Measurements from ENCODE around the gene SEL1L2.

The SEL1L2 gene

DNA sequence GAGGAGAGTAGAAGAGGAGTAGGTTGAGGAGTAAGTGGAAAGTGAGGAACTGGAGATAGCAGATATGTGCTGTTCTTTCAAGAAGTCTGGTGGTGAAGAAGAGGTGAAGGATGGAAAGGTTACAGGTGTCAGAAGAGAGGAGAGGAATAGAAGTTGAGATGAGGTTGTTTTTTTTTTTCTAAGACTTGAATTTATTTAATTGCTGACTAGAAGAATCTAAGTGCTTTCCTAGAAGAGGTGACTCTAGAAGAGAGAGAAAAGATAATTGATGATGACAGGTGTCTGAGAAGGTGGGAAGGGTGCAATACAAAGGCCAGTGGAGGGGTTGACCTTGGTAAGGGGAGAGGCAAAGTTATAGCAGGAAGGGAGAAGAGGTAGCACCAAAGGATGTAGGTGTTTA, 180.0 kb downstream of the SEL1L2 start:
- DNase-seq, result no peak

DNA sequence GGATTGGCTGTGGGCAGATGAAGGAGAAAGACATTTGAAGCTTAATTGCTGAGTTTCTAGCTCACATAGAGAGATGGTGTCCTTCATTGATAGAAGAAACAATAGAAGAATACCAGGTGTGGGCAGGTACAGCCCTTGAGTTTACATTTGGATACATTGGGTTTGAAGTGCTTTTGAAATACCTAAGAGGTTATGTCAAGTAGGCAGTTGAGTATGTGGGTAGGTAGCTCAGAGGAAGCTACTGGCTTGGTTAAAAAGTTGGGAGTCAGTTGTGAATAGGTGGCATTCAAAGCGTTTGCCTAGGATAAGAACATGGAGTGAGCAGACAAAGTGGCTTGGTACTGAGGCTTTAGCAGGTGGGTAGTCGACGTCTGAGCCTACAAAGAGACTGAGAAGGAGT, 180.6 kb downstream of the SEL1L2 start:
- DNase-seq, result no peak

- no peak for DNase-seq
Observed at GRCh38 chr20:13809373-13809772, 181.0 kb downstream of the SEL1L2 start.

DNA sequence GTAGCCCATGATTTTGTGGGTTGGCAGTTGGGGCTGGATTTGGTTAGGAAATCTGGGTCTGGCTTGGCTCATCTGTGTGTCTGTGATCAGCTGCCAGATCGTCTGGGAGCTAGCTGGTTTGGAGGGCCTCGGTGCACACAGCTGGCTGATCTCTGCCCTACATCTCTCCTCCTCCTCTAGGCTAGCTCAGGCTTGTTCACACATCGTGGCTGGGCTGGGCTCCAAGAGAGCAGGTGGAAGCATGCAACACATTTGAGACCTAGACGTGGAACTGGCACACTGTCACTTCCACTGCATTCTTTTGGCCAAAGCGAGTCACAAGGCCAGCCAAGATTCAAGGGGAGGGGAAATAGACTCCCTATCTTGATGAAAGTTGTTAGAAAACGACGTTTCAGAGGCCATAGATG, 189.7 kb downstream of the SEL1L2 start:
- DNase-seq, result no peak

GRCh38 chr20:13799974-13800373, 190.4 kb downstream of the SEL1L2 start:
- no peak for DNase-seq
